ENCODE measurements around the gene GALNT9. TPM values are rescaled to one million over a fixed set of nuclear protein-coding genes. Genes with fewer than 3 reads are reported as not detected.

Gene GALNT9
- total RNA-seq, 6 experiments from 2014 or later, result not detected

DNA sequence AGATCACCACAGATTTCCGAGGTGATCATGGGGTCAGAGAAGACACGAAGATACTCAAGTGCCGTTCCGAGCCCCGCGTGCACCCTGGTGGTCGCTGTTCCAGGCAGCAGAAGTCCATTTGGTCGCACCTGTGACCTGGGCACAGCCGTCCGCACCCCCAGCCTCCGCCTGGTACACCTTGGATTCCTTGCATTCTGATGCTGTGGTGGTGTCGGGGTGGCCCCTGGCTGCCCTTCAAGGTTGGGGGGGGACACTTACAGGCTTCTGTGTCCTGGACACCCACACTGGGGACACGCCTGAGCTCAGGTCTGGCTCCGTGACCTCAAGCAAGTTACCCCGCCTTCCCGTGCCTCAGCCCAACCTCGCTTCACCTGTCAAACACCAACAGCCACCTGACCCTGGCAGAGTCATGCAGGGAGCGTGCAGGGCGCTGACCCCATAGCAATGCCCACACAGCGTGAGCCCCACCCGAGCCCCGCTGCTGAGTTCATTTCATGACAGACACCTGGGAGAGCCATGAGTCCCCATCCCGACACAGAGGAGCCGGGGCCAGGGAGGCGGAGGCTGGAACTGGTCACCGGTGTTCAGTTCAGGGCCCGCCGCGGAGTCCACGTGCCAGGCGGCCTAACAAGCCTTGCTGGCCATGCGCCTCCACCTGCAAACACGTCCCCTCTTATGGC is 17.9 kb upstream of the GALNT9 start:
- H3K36me3 ChIP-seq, result no peaks in the 10 kb centered on the region
- no peak overlapping the region for H3K27ac ChIP-seq
- TF ChIP-seq, protein P1, sequence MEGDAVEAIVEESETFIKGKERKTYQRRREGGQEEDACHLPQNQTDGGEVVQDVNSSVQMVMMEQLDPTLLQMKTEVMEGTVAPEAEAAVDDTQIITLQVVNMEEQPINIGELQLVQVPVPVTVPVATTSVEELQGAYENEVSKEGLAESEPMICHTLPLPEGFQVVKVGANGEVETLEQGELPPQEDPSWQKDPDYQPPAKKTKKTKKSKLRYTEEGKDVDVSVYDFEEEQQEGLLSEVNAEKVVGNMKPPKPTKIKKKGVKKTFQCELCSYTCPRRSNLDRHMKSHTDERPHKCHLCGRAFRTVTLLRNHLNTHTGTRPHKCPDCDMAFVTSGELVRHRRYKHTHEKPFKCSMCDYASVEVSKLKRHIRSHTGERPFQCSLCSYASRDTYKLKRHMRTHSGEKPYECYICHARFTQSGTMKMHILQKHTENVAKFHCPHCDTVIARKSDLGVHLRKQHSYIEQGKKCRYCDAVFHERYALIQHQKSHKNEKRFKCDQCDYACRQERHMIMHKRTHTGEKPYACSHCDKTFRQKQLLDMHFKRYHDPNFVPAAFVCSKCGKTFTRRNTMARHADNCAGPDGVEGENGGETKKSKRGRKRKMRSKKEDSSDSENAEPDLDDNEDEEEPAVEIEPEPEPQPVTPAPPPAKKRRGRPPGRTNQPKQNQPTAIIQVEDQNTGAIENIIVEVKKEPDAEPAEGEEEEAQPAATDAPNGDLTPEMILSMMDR (IDR thresholded peaks at IDR 0.05), result no peak
- no peak for TF ChIP-seq POLR2A (IDR thresholded peaks at IDR 0.05)
- H3K4me3 ChIP-seq, result no peak overlapping the region
- no peak for DNase-seq
- H3K27me3 ChIP-seq, result no peaks in the 10 kb centered on the region
- intact Hi-C loops (cut with DNase I), result no loop called here
- ATAC-seq, result no peak
- no peaks in the 10 kb centered on the region for H3K4me1 ChIP-seq
- H3K9me3 ChIP-seq, result no peaks in the 10 kb centered on the region
- no CpG with 5 or more reads among the region's 33 CpGs for WGBS (ENCODE audit: insufficient coverage, low coverage, low lambda C conversion rate, missing lambda C conversion rate)

DNA sequence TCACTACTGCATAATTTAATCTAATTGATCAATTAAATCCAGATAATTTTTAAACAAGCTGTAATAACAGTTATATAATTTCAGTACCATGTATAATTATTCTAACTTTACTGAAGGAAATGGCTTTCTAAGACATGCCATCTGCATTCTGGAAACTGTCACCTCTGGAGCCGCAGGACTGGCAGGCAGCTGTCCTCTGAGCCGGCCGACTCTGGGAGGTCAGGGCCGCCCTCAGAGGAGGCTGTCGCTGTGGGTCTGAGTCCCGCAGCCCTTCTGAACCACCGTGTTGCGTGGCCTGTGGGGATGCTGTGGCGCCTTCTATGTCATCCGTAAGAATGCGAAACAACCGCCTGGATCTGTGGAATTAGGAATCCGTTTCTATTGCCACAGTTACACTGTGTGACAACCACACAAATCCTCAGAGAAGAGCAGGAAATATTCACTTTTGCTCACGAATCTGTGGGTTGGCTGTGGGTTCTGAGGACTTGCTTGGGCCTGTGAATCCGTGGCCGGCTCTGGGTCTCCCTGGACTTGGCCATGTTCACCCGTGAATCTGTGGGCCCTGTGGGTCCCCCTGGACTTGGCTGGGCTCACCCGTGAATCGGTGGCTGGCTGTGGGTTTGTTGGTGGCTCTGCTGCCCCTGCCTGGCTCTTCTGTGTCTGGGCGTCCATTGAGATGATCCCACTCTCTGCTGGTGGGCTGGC is 17.2 kb upstream of the GALNT9 start:
- no peak for ATAC-seq
- H3K36me3 ChIP-seq, result no peaks in the 10 kb centered on the region
- no peaks in the 10 kb centered on the region for H3K27me3 ChIP-seq
- TF ChIP-seq, protein P1 (IDR thresholded peaks at IDR 0.05), result no peak
- no peak for TF ChIP-seq POLR2A (IDR thresholded peaks at IDR 0.05)
- no peaks in the 10 kb centered on the region for H3K9me3 ChIP-seq
- intact Hi-C loops (cut with DNase I), result no loop called here
- no peak overlapping the region for H3K4me3 ChIP-seq
- no peak for DNase-seq
- 51% methylated on average over 4 of the region's 20 CpGs for WGBS (ENCODE audit: insufficient coverage, low coverage, low lambda C conversion rate, missing lambda C conversion rate)
- no peak overlapping the region for H3K27ac ChIP-seq
- H3K4me1 ChIP-seq, result no peaks in the 10 kb centered on the region

DNA sequence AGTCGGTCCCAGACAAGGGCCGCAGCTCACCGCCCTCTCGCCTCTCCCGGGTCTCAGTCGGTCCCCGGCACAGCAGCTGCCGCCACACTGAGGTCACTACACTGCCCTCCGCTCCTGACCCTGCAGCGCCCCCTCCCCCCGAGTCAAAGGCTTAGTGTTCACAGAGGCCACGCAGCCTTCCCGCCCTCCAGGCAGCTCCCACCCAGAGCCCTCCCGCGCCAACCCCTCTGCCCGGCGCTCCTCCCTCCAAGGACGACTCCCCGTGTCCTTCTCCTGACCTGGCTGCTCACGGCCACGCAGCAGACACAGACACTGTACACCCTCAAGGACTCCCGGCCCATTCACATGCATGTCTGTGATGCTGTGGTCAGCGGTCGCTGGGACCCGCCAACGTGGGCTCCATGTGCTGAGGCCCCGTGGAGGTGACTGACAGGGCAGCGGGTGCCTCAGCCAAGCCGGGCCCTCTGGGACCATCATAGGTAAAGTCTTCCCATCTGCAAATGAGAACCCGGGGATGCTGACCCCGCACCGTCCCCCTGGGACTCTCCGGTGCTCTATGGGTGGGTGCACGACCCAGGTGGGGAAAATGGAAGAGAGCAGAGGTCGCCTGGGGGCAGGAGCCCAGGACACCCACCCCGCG is 16.3 kb upstream of the GALNT9 start:
- no peak overlapping the region for H3K4me3 ChIP-seq
- ATAC-seq (no peak), DNase-seq (no peak)
- TF ChIP-seq, protein P1 (IDR thresholded peaks at IDR 0.05), result no peak
- no peak for TF ChIP-seq POLR2A (IDR thresholded peaks at IDR 0.05)
- H3K27me3 ChIP-seq, result no peaks in the 10 kb centered on the region
- H3K9me3 ChIP-seq, result no peaks in the 10 kb centered on the region
- intact Hi-C loops (cut with DNase I), result no loop called here
- 47% methylated on average over 12 of the region's 37 CpGs for WGBS (ENCODE audit: insufficient coverage, low coverage, low lambda C conversion rate, missing lambda C conversion rate)
- no peaks in the 10 kb centered on the region for H3K36me3 ChIP-seq
- no peak overlapping the region for H3K27ac ChIP-seq
- no peaks in the 10 kb centered on the region for H3K4me1 ChIP-seq

DNA sequence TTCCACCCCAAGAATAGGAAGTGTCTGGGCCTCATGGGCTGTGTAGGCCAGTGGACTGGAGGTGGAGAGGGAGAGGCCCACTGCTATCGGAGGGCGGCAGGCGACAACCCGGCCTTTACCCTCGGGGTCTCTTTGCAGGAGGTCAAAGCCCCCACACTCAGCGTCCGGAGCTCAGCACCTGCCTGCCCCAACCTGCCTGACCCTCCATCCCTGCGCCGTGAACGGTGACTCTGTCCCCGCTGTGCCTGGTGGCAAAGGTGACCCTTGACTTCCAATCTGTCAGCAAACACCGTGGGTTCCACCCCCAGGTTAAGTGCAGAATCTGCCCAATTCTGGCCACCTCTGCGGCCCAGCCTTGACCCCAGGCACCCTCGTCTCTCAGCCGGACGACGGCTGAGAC is 15.7 kb upstream of the GALNT9 start:
- intact Hi-C loops (cut with DNase I), result no loop called here
- no peaks in the 10 kb centered on the region for H3K4me1 ChIP-seq
- WGBS (ENCODE audit: insufficient coverage, low coverage, low lambda C conversion rate, missing lambda C conversion rate), result 34% methylated on average over 7 of the region's 17 CpGs
- no peak for ATAC-seq
- no peak overlapping the region for H3K27ac ChIP-seq
- no peak for DNase-seq
- H3K36me3 ChIP-seq, result no peaks in the 10 kb centered on the region
- no peak overlapping the region for H3K4me3 ChIP-seq
- H3K9me3 ChIP-seq, result no peaks in the 10 kb centered on the region
- H3K27me3 ChIP-seq, result no peaks in the 10 kb centered on the region
- TF ChIP-seq, protein P1 (IDR thresholded peaks at IDR 0.05), result no peak

Data from right lobe of liver (tissue), 6 donors.